GM19035 (cell line): ENCODE results near the gene RNF135.
A peak's percentile ranks its signal among the peaks of the same experiment; 100 is the strongest.
"Not testable (repeated sequence)": the region's sequence is repeated elsewhere in the genome, so short reads cannot be mapped to it uniquely, and the experiment has no call there.

Experiments used
- ATAC-seq: cut with Tn5 transposase; IDR thresholded peaks from one replicate; pipeline ENCODE4 v1.9.1; 2021; ENCODE audit not compliant: unreplicated experiment

The RNF135 gene

DNA sequence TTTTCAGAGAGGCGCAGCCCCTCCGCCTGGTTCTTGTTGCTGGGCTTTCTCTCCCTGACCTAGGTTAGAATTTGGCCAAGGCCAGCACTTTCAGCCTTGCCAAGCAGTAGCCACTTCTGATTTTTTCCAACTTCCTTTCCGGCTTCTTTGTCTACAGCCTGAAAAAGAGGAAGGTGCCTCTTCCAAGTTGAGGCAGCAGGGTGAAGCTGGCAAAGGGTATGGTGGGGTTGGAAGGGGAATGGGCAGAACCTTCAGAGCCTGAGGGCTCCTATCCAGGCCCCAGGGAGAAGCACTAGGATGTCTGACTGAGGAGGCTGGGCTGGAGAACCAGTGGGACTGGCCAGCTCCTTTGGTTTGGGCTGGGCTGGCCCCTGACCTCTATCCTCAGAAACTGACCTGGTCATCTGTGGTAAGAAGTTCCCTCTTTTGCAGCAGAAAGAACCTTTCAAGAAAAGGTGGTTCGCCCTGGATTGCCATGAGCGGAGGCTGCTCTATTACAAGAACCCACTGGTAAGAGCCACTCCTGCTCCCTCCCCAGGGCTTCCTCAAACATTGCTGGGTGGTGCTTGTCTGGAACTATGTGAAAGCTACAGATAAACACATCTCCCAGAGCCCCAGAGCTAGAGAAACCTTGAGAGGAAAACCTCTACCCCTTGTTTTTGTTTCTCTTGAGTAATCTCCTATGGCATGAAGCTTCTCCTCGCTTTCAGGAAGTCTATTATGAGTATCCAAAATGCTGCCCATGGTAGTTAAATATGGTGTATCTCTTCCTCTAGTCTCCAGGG lies 16.6 kb upstream of the RNF135 start:
- no peak for ATAC-seq

DNA sequence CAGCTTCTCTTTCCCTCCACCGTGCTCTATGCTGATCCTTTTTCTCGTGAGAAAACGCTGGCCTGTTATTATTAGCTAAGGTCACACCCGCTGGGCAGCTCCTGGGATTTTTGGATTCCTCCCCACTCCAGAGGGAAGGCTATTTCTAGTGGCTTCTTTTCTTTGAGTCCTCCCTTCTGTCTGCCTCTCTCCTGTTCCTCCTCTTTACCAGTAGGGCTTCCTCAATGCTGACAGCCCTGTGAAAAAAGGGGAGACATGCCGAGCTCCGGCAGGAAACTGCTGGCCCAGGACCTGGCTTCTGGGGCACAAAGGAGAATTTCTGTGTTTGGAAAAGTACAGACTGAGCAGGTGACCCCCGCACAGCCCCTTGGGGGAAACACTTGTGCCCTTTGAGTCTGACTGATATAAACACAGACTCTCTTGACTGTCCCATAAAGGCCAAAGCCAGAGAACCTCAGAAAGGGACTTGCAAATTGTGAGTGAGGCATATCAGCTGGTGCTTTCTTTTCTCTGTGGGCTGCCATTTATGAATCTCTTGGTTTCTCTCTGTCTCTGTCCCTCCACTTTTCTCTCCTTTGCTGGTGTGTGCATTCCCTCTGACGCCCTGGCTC lies 14.0 kb upstream of the RNF135 start:
- no peak for ATAC-seq

DNA sequence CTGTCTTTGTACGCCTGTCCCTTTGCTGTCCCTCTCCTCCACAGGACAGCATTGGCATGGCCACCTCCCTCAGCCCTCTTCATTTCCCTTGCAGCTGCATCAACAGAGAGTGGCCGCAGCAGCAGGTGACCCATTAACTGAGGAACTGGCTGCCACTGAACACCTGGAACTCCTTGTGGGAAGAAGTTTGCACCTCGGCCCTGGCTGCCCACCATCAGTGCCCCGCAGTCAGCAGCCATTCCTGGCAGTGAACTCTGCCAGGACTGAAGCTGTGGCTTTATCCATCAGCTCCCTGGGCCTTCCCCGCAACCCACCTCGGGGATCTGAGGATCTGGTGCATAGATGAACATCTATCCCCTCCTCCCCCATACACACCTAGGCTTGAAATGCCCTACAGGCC lies 13.1 kb upstream of the RNF135 start:
- ATAC-seq = no peak

DNA sequence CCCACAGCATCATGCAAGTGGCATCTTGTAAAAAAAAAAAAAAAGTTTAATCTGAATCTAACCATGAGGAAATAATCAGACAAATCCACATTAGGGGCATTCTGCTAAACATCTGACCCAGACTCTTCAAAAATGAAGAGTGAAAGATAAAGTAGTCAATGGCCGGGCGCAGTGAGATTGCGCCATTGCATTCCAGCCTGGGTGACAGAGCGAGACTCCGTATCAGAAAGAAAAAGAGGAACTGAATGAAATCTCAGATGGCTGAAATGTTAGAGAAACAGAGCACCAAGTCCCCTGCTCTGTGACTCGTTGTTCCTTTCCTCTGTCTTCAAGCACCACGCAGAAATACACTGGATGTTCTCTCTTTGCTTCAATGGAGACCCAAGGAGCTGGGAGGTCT lies 12.7 kb upstream of the RNF135 start:
- no peak for ATAC-seq

DNA sequence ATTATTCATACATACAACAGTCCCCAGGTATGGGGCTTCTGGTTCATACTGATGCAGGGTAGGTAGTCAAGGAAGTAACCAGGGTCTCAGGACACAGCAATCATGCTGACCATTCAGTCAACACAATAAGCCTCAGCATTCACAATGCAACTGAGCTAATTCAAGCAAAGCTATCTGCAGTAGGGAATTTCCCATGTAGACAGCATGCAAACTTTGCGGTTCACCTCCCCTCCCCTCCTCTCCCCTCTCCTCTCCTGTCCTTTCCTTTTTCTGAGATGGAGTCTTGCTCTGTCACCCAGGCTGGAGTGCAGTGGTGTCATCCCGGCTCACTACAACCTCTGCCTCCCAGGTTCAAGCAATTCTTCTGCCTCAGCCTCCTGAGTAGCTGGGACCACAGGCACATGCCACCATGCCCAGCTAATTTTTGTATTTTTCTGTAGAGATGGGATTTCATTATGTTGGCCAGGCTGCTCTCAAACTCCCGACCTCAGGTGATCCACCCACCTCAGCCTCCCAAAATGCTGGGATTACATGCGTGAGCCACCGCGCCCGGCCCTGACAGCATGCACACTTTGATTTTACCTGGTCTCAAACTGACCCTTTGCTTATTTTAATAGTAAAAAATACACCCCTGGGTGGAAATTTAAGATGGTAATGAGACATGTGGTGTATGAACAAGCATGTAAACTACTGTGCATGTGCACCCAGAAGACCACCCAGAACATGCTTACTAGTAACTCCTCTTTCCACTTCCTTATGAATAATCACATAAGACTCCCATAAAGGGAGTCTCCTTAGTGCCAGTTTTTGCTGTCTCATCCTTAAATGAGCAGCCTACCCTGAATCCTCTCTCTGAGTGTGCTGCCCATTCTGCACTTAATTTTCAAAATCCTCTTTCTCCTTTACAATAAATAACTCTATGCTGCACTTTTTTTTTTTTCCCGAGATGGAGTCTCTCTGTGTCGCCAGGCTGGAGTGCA lies 9.3 kb upstream of the RNF135 start:
- no peak for ATAC-seq

DNA sequence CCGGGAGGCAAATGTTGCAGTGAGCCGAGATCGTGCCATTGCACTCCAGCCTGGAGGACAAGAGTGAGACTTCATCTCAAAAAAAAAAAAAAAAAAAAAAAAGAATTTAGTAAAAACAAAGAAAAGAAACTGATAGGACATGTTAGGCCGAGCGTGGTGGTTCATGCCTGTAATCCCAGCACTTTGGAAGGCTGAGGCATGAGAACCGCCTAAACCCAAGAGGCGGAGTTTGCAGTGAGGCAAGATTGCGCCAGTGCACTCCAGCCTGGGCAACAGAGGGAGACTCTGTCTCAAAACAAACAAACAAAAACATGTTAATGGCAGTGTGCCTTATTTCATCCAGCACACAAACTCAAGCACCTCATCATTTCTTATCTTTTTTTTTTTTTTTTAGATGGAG lies 6.5 kb upstream of the RNF135 start:
- ATAC-seq = not testable (repeated sequence)

DNA sequence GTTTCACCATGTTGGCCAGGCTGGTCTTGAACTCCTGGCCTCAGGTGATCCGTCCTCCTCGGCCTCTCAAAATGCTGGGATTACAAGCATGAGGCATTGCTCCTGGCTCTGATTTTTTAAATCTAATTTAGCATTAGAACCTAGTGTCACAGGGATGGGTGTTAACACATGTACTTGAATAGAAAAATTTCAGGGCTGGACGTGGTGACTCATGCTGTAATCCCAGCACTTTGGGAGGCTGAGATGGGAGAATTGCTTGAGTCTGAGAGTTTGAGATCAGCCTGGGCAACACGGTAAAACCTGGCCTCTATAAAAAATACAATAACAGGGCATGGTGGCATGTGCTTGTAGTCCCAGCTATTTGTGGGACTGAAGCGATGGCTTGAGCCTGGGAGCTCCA lies 6.0 kb upstream of the RNF135 start:
- ATAC-seq = no peak

DNA sequence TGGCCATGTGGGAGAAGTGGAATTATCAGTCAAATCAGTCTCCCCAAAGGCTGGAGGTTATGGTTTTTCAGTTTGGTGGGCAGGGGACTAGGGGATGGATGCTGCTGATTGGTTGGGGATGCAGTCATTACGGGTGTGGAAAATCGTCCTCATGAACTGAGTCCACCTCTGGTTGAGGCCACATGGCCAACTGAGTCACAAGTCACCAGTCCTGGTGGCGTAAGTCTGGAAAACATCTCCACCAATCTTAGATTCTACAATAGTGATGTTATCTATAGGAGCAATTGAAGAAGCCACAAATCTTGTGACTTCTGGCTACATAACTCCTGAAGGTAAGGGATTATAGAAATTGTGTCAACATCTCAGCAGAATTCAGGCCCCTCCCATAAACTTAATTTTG lies 5.2 kb upstream of the RNF135 start:
- no peak for ATAC-seq

DNA sequence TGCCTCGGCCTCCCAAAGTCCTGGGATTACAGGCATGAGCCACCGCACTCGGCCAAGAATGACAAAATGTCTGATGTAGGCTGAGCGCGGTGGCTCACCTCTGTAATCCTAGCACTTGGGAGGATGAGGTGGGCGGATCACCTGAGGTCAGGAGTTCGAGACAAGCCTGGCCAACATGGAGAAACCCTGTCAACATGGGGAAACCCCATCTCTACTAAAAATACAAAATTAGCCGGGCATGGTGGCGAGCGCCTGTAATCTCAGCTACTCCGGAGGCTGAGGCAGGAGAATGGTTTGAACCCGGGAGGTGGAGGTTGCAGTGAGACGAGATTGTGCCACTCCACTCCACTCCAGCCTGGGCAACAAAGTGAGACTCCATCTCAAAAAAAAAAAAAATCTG lies 2.9 kb upstream of the RNF135 start:
- ATAC-seq = not testable (repeated sequence)

DNA sequence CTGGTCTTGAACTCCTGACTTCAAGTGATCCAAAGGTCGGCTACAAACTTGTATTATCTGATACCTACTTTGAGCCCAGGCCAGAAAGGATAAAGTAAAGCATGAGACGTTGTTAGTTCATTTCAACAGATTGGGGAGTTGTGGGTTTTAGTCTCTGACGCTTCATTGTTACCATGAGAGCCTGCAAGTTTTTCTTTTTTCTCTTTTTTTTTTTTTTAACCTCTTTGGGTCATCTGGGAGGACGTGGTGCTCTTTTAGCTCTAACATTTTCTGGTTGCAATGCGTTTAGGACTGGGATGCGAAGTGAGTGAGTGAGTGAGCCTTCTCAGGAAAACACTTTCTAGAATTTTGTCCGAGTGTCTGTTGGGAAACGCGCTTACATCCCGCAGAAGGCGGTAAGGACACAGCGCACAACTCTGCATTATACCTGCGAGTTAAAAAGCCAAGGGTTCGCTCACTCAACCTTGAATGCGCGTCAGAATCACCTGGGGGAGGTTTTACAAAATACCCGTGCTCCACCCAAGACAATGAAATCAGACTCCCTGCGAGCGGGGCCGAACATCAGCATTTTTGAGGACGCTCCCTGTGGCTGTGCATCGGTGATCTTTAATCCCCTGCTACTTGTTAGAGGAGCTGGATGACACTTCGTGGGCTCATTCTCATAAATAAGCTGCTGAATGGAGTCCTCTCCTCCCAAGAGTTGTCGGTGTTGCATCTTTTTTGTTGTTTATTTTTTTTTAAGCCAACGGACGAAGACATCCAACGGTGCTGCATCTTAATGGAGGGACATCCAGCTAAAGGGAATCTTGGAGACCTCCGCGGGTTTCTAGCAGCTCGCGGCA lies 629 bp upstream of the RNF135 start:
- peak; percentile 20 for ATAC-seq

DNA sequence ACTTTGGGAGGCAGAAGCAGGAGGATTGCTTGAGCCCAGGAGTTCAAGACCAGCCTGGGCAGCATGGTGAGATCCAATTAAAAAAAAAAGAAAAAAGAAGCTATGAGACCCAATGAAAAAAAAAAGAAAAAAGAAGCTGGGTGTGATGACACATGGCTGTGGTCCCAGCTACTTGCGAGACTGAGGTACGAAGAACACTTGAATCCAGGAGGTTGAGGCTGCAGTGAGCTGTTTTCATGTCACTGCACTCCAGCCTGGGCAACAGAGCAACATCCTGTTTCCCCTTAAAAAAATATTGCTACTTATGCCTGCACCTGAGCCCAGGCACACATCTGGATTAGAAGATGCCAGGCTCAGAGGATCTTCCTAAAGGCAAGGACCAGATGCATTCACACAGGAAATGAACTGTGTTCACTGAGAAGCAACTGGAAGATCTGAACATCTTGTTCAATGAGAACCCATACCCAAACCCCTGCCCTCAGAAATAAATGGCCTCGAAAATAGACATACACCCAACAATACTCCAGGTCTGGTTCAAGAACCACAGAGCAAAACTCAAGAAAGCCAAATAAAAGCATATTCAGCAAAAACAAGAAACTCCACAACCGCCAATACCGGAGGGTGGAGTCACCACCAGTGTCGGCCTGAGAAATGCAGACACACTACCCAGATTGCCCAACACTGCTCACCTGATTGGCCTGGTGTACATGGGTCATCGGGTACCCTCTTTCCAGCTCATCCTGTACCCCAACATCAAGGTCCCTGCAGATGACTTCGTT lies 4.4 kb downstream of the RNF135 start:
- no peak for ATAC-seq

DNA sequence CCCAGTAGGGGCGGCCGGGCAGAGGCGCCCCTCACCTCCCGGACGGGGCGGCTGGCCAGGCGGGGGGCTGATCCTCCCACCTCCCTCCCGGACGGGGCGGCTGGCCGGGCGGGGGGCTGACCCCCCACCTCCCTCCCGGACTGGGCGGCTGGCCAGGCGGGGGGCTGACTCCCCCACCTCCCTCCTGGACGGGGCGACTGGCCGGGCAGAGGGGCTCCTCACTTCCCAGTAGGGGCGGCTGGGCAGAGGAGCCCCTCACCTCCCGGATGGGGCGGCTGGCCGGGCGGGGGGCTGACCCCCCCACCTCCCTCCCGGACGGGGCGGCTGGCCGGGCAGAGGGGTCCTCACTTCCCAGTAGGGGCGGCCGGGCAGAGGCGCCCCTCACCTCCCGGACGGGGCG lies 9.1 kb downstream of the RNF135 start:
- ATAC-seq = not testable (repeated sequence)

DNA sequence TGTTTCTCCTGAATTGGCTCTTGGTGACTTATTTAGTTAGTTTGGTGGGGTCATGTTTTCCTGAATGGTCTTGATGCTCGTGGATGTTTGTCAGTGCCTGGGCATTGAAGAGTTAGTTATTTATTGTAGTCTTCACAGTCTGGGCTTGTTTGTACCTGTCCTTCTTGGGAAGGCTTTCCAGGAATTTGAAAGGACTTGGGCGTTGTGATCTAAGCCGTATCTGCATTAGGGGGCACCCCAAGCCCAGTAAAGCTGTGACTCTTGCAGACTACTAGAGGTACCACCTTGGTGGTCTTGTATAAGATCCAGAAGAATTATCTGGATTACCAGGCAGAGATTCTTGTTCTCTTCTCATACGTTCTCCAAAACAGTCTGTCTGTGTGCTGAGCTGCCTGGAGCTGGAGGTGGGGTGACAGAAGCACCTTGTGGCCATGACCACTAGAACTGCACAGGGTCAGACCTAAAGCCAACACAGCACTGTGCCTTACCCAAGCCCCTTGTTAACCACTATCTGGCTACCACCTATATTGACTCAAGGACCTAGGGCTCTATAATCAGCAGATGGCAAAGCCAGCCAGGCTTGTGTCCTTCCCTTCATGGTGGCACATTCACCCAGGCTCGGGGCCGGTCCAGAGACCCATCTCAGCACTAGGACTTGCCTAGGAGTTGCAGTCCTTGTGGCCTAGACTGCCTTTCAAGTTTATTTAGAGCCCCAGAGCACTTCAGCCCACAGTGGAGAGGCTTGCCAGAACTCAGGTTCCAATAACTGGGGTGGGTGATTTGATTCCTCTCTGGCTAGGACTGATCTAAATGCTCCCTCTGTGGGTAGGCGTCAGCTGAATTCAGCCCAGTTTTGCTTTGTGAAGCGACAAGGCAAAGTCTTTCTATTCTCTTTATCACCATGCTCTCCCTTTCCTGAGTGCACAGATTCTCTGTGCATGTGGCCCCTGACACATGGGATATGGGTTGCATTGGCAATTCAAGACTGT lies 11.0 kb downstream of the RNF135 start:
- no peak for ATAC-seq

DNA sequence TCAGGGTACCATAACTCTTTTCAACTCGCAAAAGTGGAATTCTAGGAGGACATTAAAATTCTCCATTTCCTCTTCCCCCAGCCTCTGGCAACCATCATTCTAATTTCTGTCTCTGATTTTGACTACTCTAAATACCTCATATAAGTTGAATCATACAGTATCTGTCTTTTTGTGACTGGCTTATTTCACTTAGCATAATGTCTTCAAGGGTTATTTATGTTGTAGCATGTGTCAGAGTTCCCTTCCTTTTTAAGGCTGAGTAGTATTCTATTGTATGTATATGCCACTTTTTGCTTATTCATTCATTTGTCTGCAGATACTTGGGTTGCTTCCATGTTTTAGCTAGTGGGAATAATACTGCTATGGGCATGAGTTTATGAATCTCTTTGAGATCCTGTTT lies 12.0 kb downstream of the RNF135 start:
- ATAC-seq = no peak

DNA sequence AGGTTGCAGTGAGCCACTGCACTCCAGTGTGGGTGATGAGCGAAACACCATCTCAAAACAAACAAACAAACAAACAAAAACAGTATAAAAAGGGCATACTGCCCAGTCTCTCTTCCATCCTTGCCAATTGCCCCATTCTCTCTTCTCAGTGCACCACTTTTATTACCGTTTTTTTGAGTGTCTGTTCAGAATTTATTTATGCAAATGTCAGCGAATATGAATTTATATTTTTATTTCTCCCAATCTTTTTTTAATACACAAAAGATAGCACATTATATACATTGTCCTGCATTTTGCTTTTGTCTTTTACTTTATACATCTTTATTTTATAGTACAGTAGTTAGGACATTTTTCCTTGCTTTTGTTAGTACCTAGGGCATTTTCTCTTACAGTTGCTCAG lies 19.6 kb downstream of the RNF135 start:
- ATAC-seq = no peak

DNA sequence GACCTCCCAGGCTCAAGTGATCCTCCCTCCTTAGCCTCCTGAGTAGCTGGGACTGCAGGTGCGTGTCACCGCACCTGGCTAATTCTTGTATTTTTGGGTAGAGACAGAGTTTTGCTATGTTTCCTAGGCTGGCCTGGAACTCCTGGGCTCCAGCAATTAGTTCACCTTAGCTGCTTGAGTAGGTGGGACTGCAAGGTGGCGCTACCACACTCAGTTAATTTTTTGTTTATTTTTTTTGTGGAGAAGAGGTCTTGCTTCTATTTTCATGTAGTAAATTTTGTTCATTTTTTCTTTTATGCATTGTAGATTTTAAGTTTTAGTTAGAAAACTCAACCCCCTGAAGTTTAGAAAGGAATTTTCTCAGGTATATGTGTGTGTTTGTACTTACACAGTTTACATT lies 21.7 kb downstream of the RNF135 start:
- no peak for ATAC-seq

DNA sequence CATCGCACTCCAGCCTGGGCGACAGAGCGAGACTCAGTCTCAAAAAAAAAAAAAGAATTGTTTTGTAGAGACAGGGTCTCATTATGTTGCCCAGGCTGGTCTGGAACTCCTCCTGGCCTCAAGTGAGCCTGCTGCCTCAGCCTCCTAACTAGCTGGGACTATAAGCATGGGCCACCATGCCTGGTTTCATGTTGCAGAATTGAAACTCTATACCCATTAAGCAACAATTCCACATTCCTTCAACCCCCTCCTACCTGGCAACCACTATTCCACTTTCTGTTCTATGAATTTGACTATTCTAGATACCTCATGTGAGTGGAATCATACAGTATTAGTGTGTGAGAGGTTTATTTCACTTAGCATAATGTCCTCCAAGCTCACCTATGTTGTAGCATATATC lies 24.5 kb downstream of the RNF135 start:
- no peak for ATAC-seq

DNA sequence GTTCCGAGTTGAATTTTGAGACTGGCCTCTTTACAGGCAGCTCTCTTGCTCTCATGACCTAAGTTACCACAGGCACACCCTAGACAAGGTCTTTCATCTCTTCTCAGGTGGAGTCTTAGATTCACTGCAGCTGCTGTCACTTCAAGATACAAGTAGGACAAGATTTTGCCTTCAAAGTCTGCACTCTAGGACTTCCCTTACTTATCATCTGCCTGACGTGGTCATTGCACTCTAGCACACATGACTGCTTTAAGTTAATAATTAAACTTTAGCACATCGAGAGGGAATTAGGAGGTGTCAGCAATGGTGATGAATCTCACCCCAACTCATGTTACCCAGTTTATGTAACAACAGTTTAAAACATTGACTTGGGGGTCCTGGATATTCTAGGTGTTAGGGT lies 25.6 kb downstream of the RNF135 start:
- no peak for ATAC-seq

DNA sequence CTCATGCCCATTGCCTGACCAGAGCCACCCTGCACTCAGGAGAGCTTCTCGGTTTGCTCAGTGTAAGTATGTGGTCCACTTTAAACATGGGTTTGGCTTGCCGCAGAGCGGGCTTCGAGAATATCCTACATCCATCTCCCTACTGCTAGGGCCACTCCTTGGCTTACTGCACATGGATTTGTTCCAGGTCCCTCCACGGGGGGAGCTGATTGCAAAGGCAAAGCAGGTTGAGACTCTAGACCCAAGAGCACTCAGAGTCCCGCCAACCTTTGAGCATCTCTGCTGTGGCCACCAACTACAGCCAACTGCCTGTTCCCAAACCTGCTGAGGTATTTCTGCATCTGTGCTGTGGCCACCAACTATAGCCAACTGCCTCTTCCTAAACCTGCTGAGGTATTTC lies 26.4 kb downstream of the RNF135 start:
- ATAC-seq = no peak
